K562 (cell line): ENCODE measurements around the gene RCC2. TPM values are rescaled to one million over a fixed set of nuclear protein-coding genes. Genes with fewer than 3 reads are reported as not detected.

Experiments used
- BRD4 ChIP-seq: fragments of 200-600 bp; sonication (generic); IDR thresholded peaks from 2 replicates; pipeline ENCODE4 v1.6.1; 2017; ENCODE audit warnings: inconsistent platforms
- DIDO1 ChIP-seq: fragments of 450-650 bp; IDR thresholded peaks from 2 replicates; pipeline ENCODE4 v1.6.1; 2016; ENCODE audit warnings: low read depth, missing biosample characterization, missing genetic modification characterization
- DLX4 ChIP-seq: fragments of 250-450 bp; sonication (Bioruptor Pico); IDR thresholded peaks from 2 replicates; pipeline ENCODE4 v1.6.1; 2021; ENCODE audit warnings: mild to moderate bottlenecking
- DNMT1 ChIP-seq: fragments of 450-650 bp; IDR thresholded peaks from 2 replicates; pipeline ENCODE4 v1.6.1; 2016; ENCODE audit warnings: antibody characterized with exemption, mild to moderate bottlenecking
- FOXM1 ChIP-seq, 2 experiments: fragments of 450-650 bp in 1 of 2; sonication (generic) in 1 of 2; formaldehyde crosslinking in 1 of 2; IDR thresholded peaks; 2 replicates each; pipeline versions ENCODE4 v1.6.1 to v1.9.0; 2017 to 2022; ENCODE audit warnings: low read depth in 2 of 2, mild to moderate bottlenecking in 2 of 2, missing genetic modification reagents in 1 of 2, moderate library complexity in 1 of 2
- GTF2F1 ChIP-seq: IDR thresholded peaks from 2 replicates; pipeline ENCODE4 v1.6.1; 2011; ENCODE audit warnings: low read depth, low read length, improper control_type of control experiment
- HMG20B ChIP-seq: fragments of 250-450 bp; sonication (Bioruptor Pico); IDR thresholded peaks from 2 replicates; pipeline ENCODE4 v1.5.0; 2021; ENCODE audit warnings: mild to moderate bottlenecking
- KDM2B ChIP-seq: fragments of 250-450 bp; sonication (Bioruptor Pico); IDR thresholded peaks from 2 replicates; pipeline ENCODE4 v1.8.0; 2021; ENCODE audit warnings: mild to moderate bottlenecking, moderate library complexity
- KLF13 ChIP-seq: fragments of 450-650 bp; IDR thresholded peaks from 2 replicates; pipeline ENCODE4 v1.6.1; 2016; ENCODE audit warnings: missing genetic modification characterization, low read depth, mild to moderate bottlenecking, missing compliant biosample characterization, moderate library complexity, borderline replicate concordance
- L3MBTL2 ChIP-seq: fragments of 450-650 bp; IDR thresholded peaks from 2 replicates; pipeline ENCODE4 v1.6.1; 2016; ENCODE audit warnings: mild to moderate bottlenecking, moderate library complexity
- MBD2 ChIP-seq: sonication (generic); IDR thresholded peaks from 2 replicates; pipeline ENCODE4 v1.6.1; 2016; ENCODE audit warnings: low read depth, borderline replicate concordance
- MCM3 ChIP-seq: fragments of 450-650 bp; IDR thresholded peaks from 2 replicates; pipeline ENCODE4 v1.6.1; 2016
- NFYB ChIP-seq: IDR thresholded peaks from 2 replicates; pipeline ENCODE4 v1.6.1; 2011; ENCODE audit warnings: mild to moderate bottlenecking, moderate library complexity; ENCODE audit not compliant: insufficient read length; ENCODE audit errors: extremely low read depth
- NKRF ChIP-seq: fragments of 450-650 bp; IDR thresholded peaks from 2 replicates; pipeline ENCODE4 v1.6.1; 2016; ENCODE audit warnings: borderline replicate concordance
- NR2F6 ChIP-seq: fragments of 450-650 bp; formaldehyde crosslinking; IDR thresholded peaks from 2 replicates; pipeline ENCODE4 v1.4.0; 2020; ENCODE audit warnings: mild to moderate bottlenecking
- PHF8 ChIP-seq: fragments of 200-600 bp; sonication (generic); IDR thresholded peaks from 2 replicates; pipeline ENCODE4 v1.6.1; 2012; ENCODE audit warnings: mixed run types, mild to moderate bottlenecking, inconsistent platforms, low read length, moderate library complexity, borderline replicate concordance
- PML ChIP-seq: IDR thresholded peaks from 2 replicates; pipeline ENCODE4 v1.6.1; 2012; ENCODE audit warnings: low read length, inconsistent platforms
- POLR2H ChIP-seq: IDR thresholded peaks from 2 replicates; pipeline ENCODE4 v1.6.1; 2016; ENCODE audit warnings: missing genetic modification characterization, low read depth, mild to moderate bottlenecking, control low read depth, missing compliant biosample characterization, moderate library complexity
- RCOR1 ChIP-seq, 2 experiments: IDR thresholded peaks; 2 replicates each; pipeline ENCODE4 v1.6.1; 2012; ENCODE audit warnings: low read depth in 2 of 2, low read length in 2 of 2, borderline replicate concordance in 1 of 2, improper control_type of control experiment in 1 of 2
- SMAD1 ChIP-seq: fragments of 150-350 bp; IDR thresholded peaks from 2 replicates; pipeline ENCODE4 v1.6.1; 2014; ENCODE audit warnings: low read length, low read depth; ENCODE audit not compliant: partially characterized antibody
- SOX6 ChIP-seq: fragments of 450-650 bp; IDR thresholded peaks from 2 replicates; pipeline ENCODE4 v1.6.1; 2014; ENCODE audit warnings: mild to moderate bottlenecking
- ZBED1 ChIP-seq: IDR thresholded peaks from 2 replicates; pipeline ENCODE4 v1.6.1; 2014
- ZNF551 ChIP-seq: fragments of 250-450 bp; sonication (Bioruptor Pico); IDR thresholded peaks from 2 replicates; pipeline ENCODE4 v1.5.0; 2021; ENCODE audit warnings: mild to moderate bottlenecking, moderate library complexity
- polyA plus RNA-seq, 8 experiments: library from polyadenylated mRNA; depleted of rRNA in 4 of 8; stranded (reverse) in 5 of 8; unstranded in 3 of 8; fragments of >200 nt; fragmentation: Nextera tagmentation in 2 of 8; fragmentation: Illumina TruSeq in 1 of 8; extraction: Ambion mirVana in 2 of 8; extraction: Trizol in 1 of 8; gene quantifications; 2 replicates each; pipeline versions ENCODE4 v1.2.1 to v1.2.3, GENCODE V29; 2011 to 2014; ENCODE audit warnings: inconsistent platforms in 1 of 8, missing spikeins in 1 of 8
- total RNA-seq, 7 experiments: library from RNA; depleted of rRNA in 6 of 7; stranded (reverse); fragments of >200 nt in 6 of 7; fragmentation: Illumina TruSeq in 2 of 7; extraction: Trizol in 2 of 7; gene quantifications; 2 replicates each; pipeline versions ENCODE4 v1.2.1 to v1.2.3, GENCODE V29; 2011 to 2021; ENCODE audit warnings: low replicate concordance in 1 of 7
- TF ChIP-seq, protein P1 (sequence below): IDR thresholded peaks from 2 replicates; pipeline ENCODE4 v1.6.1; 2011; ENCODE audit not compliant: insufficient read length; ENCODE audit errors: extremely low read depth
- TF ChIP-seq, protein P2 (sequence below): fragments of 450-650 bp; IDR thresholded peaks from 2 replicates; pipeline ENCODE4 v1.6.1; 2018; ENCODE audit warnings: mild to moderate bottlenecking, low read depth; ENCODE audit not compliant: partially characterized antibody

Gene RCC2
- total and polyA plus RNA-seq, 9 of the 15 experiments (the other 6 are each of a cell fraction or from before 2014, with no cell fraction given): 31.8 to 292 (median 116) TPM

DNA sequence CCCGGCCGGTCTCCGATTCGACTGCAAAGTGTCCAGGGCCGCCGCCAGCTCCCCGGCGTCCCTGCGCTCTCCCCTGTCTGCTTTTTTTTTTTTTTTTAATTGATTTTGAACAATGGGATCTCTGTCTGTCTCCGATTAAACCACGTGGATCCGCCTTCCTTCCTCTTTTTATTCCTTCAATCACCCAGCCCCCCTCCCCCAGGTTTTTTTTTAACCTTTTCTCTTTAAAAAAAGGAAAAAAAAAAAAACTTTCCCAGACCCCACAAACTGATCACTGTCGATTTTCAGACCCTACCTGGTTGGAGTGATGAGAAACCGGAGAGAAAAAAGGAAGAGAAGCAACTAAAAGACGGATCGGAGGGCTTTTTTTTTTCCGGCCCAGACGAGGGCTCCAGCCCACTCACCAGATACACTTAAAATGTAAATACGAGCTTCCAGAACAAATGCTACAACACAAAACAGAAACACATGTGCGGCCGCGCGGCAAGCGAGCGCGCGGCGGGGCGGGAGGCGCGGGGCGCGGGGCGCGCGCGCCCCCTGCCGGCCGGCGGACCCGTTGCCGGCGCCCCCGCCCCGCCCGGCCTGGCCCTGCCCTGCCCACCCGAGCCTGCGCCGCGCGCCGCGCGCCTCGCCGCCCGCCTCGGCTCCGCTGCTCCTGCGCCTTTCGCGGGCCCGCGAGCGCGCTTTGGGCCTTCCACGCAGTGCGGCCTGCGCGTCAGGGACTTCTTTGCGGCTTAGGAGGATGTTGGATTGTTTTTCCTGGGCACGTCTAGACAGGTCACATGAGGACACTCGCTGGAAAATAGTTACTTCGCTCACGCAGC lies at the start of gene RCC2 (continued):
- TF ChIP-seq NKRF (peak; percentile 81), DLX4 (CRISPR knock-in tag) (no peak), POLR2H (tag) (peak; percentile 83), DIDO1 (tag) (no peak), NFYB (no peak), SMAD1 (no peak), PHF8 (peak; percentile 88), NR2F6 (CRISPR knock-in tag) (no peak), FOXM1 (IDR thresholded peaks at IDR 0.05; ENCODE audit: low read depth) (no peak), FOXM1 (CRISPR knock-in tag; IDR thresholded peaks at IDR 0.05; ENCODE audit: low read depth) (0 out of 2 replicates have a peak, but pooled peaks have one; percentile 54), SOX6 (no peak), ZBED1 (no peak), L3MBTL2 (peak; percentile 30; the same call in 1 of the 2 replicates), PML (peak; percentile 64; the same call in 1 of the 2 replicates), HMG20B (CRISPR knock-in tag) (no peak), MCM3 (no peak), KDM2B (0 out of 2 replicates have a peak, but pooled peaks have one; percentile 31), DNMT1 (no peak), RCOR1 (IDR thresholded peaks at IDR 0.05; ENCODE audit: borderline replicate concordance in 1 of 2, low read depth in 2 of 2, low read length in 2 of 2) (peak in 1 of 2 experiments; percentile 26; a peak in 1 of 4 replicates), ZNF551 (CRISPR knock-in tag) (no peak), GTF2F1 (no peak), MBD2 (0 out of 2 replicates have a peak, but pooled peaks have one; percentile 18), KLF13 (tag) (no peak), BRD4 (0 out of 2 replicates have a peak, but pooled peaks have one; percentile 5)
- TF ChIP-seq, protein P1, sequence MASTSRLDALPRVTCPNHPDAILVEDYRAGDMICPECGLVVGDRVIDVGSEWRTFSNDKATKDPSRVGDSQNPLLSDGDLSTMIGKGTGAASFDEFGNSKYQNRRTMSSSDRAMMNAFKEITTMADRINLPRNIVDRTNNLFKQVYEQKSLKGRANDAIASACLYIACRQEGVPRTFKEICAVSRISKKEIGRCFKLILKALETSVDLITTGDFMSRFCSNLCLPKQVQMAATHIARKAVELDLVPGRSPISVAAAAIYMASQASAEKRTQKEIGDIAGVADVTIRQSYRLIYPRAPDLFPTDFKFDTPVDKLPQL: no peak
- TF ChIP-seq, protein P2, sequence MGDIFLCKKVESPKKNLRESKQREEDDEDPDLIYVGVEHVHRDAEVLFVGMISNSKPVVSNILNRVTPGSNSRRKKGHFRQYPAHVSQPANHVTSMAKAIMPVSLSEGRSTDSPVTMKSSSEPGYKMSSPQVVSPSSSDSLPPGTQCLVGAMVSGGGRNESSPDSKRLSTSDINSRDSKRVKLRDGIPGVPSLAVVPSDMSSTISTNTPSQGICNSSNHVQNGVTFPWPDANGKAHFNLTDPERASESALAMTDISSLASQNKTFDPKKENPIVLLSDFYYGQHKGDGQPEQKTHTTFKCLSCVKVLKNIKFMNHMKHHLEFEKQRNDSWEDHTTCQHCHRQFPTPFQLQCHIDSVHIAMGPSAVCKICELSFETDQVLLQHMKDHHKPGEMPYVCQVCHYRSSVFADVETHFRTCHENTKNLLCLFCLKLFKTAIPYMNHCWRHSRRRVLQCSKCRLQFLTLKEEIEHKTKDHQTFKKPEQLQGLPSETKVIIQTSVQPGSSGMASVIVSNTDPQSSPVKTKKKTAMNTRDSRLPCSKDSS: no peak
